ENCODE measurements around the gene IQSEC3. TPM values are rescaled to one million over a fixed set of nuclear protein-coding genes. Genes with fewer than 3 reads are reported as not detected.

The IQSEC3 gene
- total and polyA plus RNA-seq, 2 of the 13 experiments (the other 11 are each of a cell fraction or from before 2014, with no cell fraction given), result not detected

- TF ChIP-seq, protein P1, sequence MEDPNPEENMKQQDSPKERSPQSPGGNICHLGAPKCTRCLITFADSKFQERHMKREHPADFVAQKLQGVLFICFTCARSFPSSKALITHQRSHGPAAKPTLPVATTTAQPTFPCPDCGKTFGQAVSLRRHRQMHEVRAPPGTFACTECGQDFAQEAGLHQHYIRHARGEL (CRISPR knock-in tag; IDR thresholded peaks at IDR 0.05), result no peak
- no peak for TF ChIP-seq ZC3H13 (CRISPR knock-in tag; IDR thresholded peaks at IDR 0.05)
- no peak for TF ChIP-seq HOXA7 (CRISPR knock-in tag; IDR thresholded peaks at IDR 0.05)
- TF ChIP-seq STAG1 (CRISPR knock-in tag; IDR thresholded peaks at IDR 0.05), result no peak
- no peak for TF ChIP-seq PHB2 (IDR thresholded peaks at IDR 0.05; ENCODE audit: partially characterized antibody)
Measured at GRCh38 chr12:211639-212414, 145.3 kb downstream of the IQSEC3 start (continued).

- POLR2A ChIA-PET, result interaction anchor here (1.4 to 2.1 kb wide), 3 partner anchors 14 to 24 kb away, joined by 4 to 12 read pairs (median 8); no protein-coding TSS in a partner anchor
- CTCF ChIA-PET (ENCODE audit: low intra/inter-chr PET ratio, low total read pairs), result no interaction called here
Measured at GRCh38 chr12:212415-212714, 145.8 kb downstream of the IQSEC3 start.

More at GRCh38 chr12:212415-212714, 145.8 kb downstream of the IQSEC3 start:
- H4K20me1 ChIP-seq (ENCODE audit: insufficient read depth, low read length), result peaks cover 7% of the 10 kb centered on the region
- peak overlapping the region in 2 of 3 experiments; percentile 43 to 65; a peak in 1 of 6 replicates for H3K4me3 ChIP-seq (replicated peaks in 1 of 3; ENCODE audit: insufficient read depth in 1 of 3, low read depth in 2 of 3, low read length in 3 of 3)
- no peaks in the 10 kb centered on the region for H3K9me3 ChIP-seq (ENCODE audit: low read length)
- BruUV-seq (replicated peaks), result TSS peak; percentile 31
- FAIRE-seq, result no peak
- in situ Hi-C loops (cut with HindIII; ENCODE audit: extremely low pct_ligation_motif_present, low pct_unique_long_range_greater_than_20kb), result no loop called here
- H3K36me3 ChIP-seq (replicated peaks in 1 of 2; ENCODE audit: control insufficient read depth in 1 of 2, insufficient read depth in 2 of 2, low read length in 2 of 2), result no peaks in the 10 kb centered on the region
- peak overlapping the region; percentile 23; the same call in 1 of the 2 replicates for H3K9ac ChIP-seq (ENCODE audit: insufficient read depth, low read depth, low read length)
- peak overlapping the region; percentile 91 for H3K4me2 ChIP-seq (ENCODE audit: low read depth, low read length)
- intact Hi-C loops (cut with micrococcal nuclease; ENCODE audit: unreplicated experiment), result loop anchor here (5.0 kb wide), 1 partner anchor 35 kb away; no protein-coding TSS in a partner anchor
- peaks cover 73% of the 10 kb centered on the region for H3K4me1 ChIP-seq (ENCODE audit: insufficient read depth, low read length)
- H3K79me2 ChIP-seq (ENCODE audit: insufficient read depth, low read length), result no peaks in the 10 kb centered on the region
- no peak for ATAC-seq
- 36% methylated on average over 8 of the region's 8 CpGs for WGBS (ENCODE audit: low lambda C conversion rate)
- no peak for DNase-seq (ENCODE audit: low spot score)
- no peak overlapping the region for H3K27ac ChIP-seq (ENCODE audit: extremely low read length, insufficient read depth, low read length)
- H2AFZ ChIP-seq (ENCODE audit: low read length), result no peak overlapping the region
- H3K27me3 ChIP-seq (ENCODE audit: control insufficient read depth in 1 of 2, insufficient read depth in 2 of 2, low read length in 2 of 2), result peaks cover 0 to 16% of the 10 kb centered on the region in 2 experiments; a peak in 3 of 5 replicates
- no peak for TF ChIP-seq TGIF2 (CRISPR knock-in tag; IDR thresholded peaks at IDR 0.05)
- TF ChIP-seq ZNF296 (CRISPR knock-in tag; conservative IDR thresholded peaks at IDR 0.05), result no peak
- TF ChIP-seq ADNP (CRISPR knock-in tag; IDR thresholded peaks at IDR 0.05), result peak; percentile 28; the same call in 1 of the 2 replicates
